ENCODE data around the gene EPHA3.

Gene EPHA3

GRCh38 chr3:89154416-89154815 lies 47.0 kb downstream of the EPHA3 start:
- DNase-seq = no peak

GRCh38 chr3:89155811-89156210 lies 48.4 kb downstream of the EPHA3 start:
- no peak for DNase-seq

GRCh38 chr3:89157575-89157974 lies 50.2 kb downstream of the EPHA3 start:
- no peak for DNase-seq

- no peak for DNase-seq
These were observed 52.2 kb downstream of the EPHA3 start for GRCh38 chr3:89159605-89160004.

- no peak for DNase-seq
These were observed 57.4 kb downstream of the EPHA3 start for GRCh38 chr3:89164774-89165173.

- DNase-seq = no peak
These were observed 58.3 kb downstream of the EPHA3 start for GRCh38 chr3:89165636-89166263.

- DNase-seq = no peak
These were observed 64.5 kb downstream of the EPHA3 start for GRCh38 chr3:89171687-89172545.

GRCh38 chr3:89173546-89173945 lies 66.1 kb downstream of the EPHA3 start:
- DNase-seq = no peak

GRCh38 chr3:89179355-89180001 lies 72.1 kb downstream of the EPHA3 start:
- DNase-seq = no peak

- DNase-seq = no peak
These were observed 72.9 kb downstream of the EPHA3 start for GRCh38 chr3:89180334-89180733.

GRCh38 chr3:89182056-89182455 lies 74.6 kb downstream of the EPHA3 start:
- DNase-seq = no peak

- DNase-seq = no peak
These were observed 77.0 kb downstream of the EPHA3 start for GRCh38 chr3:89184151-89184995.

GRCh38 chr3:89186456-89186855 lies 79.0 kb downstream of the EPHA3 start:
- DNase-seq = no peak

GRCh38 chr3:89198591-89198990 lies 91.2 kb downstream of the EPHA3 start:
- no peak for DNase-seq

- no peak for DNase-seq
These were observed 105.2 kb downstream of the EPHA3 start for GRCh38 chr3:89212619-89213018.

- no peak for DNase-seq
These were observed 108.8 kb downstream of the EPHA3 start for GRCh38 chr3:89216016-89216739.

GRCh38 chr3:89217148-89217685 lies 109.8 kb downstream of the EPHA3 start:
- no peak for DNase-seq

GRCh38 chr3:89221924-89222323 lies 114.5 kb downstream of the EPHA3 start:
- DNase-seq = no peak

- DNase-seq = no peak
These were observed 115.8 kb downstream of the EPHA3 start for GRCh38 chr3:89223188-89223587.

GRCh38 chr3:89227218-89227617 lies 119.8 kb downstream of the EPHA3 start:
- no peak for DNase-seq

- no peak for DNase-seq
These were observed 120.2 kb downstream of the EPHA3 start for GRCh38 chr3:89227634-89228033.

- no peak for DNase-seq
These were observed 124.7 kb downstream of the EPHA3 start for GRCh38 chr3:89232155-89232554.
